NT2/D1 (cell line): Measurements from ENCODE around the gene SYNPO2.

Experiments used
- SUZ12 ChIP-seq: IDR thresholded peaks from 2 replicates; pipeline ENCODE4 v1.6.1; 2011; ENCODE audit not compliant: insufficient read length, insufficient read depth; ENCODE audit errors: extremely low read depth
- YY1 ChIP-seq: IDR thresholded peaks from 2 replicates; pipeline ENCODE4 v1.6.1; 2011; ENCODE audit not compliant: insufficient read length, insufficient read depth
- ZNF274 ChIP-seq: IDR thresholded peaks from 2 replicates; pipeline ENCODE4 v1.6.1; 2011; ENCODE audit warnings: mild to moderate bottlenecking, low read depth, low read length

- TF ChIP-seq SUZ12 = no peak
- no peak for TF ChIP-seq ZNF274
- TF ChIP-seq YY1 = no peak
Observed at GRCh38 chr4:118972167-118972566, 83.5 kb downstream of the SYNPO2 start.
